Measurements from ENCODE around the gene FRMD5.
"Not testable (repeated sequence)": the region's sequence is repeated elsewhere in the genome, so short reads cannot be mapped to it uniquely, and the experiment has no call there.

GRCh38 chr15:43830691-43831275, 364.3 kb downstream of the FRMD5 start:
- TF ChIP-seq, protein P1, sequence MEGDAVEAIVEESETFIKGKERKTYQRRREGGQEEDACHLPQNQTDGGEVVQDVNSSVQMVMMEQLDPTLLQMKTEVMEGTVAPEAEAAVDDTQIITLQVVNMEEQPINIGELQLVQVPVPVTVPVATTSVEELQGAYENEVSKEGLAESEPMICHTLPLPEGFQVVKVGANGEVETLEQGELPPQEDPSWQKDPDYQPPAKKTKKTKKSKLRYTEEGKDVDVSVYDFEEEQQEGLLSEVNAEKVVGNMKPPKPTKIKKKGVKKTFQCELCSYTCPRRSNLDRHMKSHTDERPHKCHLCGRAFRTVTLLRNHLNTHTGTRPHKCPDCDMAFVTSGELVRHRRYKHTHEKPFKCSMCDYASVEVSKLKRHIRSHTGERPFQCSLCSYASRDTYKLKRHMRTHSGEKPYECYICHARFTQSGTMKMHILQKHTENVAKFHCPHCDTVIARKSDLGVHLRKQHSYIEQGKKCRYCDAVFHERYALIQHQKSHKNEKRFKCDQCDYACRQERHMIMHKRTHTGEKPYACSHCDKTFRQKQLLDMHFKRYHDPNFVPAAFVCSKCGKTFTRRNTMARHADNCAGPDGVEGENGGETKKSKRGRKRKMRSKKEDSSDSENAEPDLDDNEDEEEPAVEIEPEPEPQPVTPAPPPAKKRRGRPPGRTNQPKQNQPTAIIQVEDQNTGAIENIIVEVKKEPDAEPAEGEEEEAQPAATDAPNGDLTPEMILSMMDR (IDR thresholded peaks at IDR 0.05), result not testable (repeated sequence)
- TF ChIP-seq POLR2A, POLR2AphosphoS5, EP300 (IDR thresholded peaks at IDR 0.05): not testable (repeated sequence)

All from sigmoid colon (tissue), 4 donors.